ENCODE data around the gene C11orf52.

Gene C11orf52

GRCh38 chr11:111975076-111975806, 56.5 kb downstream of the C11orf52 start (continued):
- TF ChIP-seq, protein P1, sequence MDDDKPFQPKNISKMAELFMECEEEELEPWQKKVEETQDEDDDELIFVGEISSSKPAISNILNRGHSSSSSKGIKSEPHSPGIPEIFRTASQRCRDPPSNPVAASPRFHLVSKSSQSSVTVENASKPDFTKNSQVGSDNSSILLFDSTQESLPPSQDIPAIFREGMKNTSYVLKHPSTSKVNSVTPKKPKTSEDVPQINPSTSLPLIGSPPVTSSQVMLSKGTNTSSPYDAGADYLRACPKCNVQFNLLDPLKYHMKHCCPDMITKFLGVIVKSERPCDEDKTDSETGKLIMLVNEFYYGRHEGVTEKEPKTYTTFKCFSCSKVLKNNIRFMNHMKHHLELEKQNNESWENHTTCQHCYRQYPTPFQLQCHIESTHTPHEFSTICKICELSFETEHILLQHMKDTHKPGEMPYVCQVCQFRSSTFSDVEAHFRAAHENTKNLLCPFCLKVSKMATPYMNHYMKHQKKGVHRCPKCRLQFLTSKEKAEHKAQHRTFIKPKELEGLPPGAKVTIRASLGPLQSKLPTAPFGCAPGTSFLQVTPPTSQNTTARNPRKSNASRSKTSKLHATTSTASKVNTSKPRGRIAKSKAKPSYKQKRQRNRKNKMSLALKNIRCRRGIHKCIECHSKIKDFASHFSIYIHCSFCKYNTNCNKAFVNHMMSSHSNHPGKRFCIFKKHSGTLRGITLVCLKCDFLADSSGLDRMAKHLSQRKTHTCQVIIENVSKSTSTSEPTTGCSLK (tag by site-specific recombination; IDR thresholded peaks at IDR 0.05): no peak
- TF ChIP-seq ZNF664 (tag by site-specific recombination; IDR thresholded peaks at IDR 0.05) (no peak), ZNF558 (tag by site-specific recombination; IDR thresholded peaks at IDR 0.05) (no peak), HOXA7 (CRISPR knock-in tag; IDR thresholded peaks at IDR 0.05; ENCODE audit: borderline replicate concordance) (no peak), OSR2 (tag by site-specific recombination; IDR thresholded peaks at IDR 0.05) (0 out of 2 replicates have a peak, but pooled peaks have one; percentile 33), ZNF350 (tag by site-specific recombination; IDR thresholded peaks at IDR 0.05) (no peak), ZNF248 (tag by site-specific recombination; IDR thresholded peaks at IDR 0.05) (no peak), ZNF10 (tag by site-specific recombination; IDR thresholded peaks at IDR 0.05) (peak; percentile 86), ZNF768 (tag by site-specific recombination; IDR thresholded peaks at IDR 0.05) (no peak), SP3 (tag by site-specific recombination; IDR thresholded peaks at IDR 0.05) (no peak), ZNF335 (tag by site-specific recombination; conservative IDR thresholded peaks at IDR 0.05) (no peak), REPIN1 (tag by site-specific recombination; IDR thresholded peaks at IDR 0.05; ENCODE audit: low read depth) (no peak), ZFP41 (tag by site-specific recombination; IDR thresholded peaks at IDR 0.05; ENCODE audit: borderline replicate concordance) (no peak), ZNF121 (tag by site-specific recombination; IDR thresholded peaks at IDR 0.05) (no peak), PRDM6 (tag by site-specific recombination; IDR thresholded peaks at IDR 0.05) (peak; percentile 81), YY2 (tag by site-specific recombination; IDR thresholded peaks at IDR 0.05) (no peak), ZNF266 (tag by site-specific recombination; IDR thresholded peaks at IDR 0.05; ENCODE audit: low read depth) (no peak), GFI1B (tag by site-specific recombination; IDR thresholded peaks at IDR 0.05) (no peak), ZNF341 (tag by site-specific recombination; IDR thresholded peaks at IDR 0.05; ENCODE audit: low read depth) (no peak), ZBTB8A (tag by site-specific recombination; IDR thresholded peaks at IDR 0.05) (0 out of 2 replicates have a peak, but pooled peaks have one; percentile 13), KLF9 (tag by site-specific recombination; IDR thresholded peaks at IDR 0.05; ENCODE audit: low read depth) (no peak)
- TF ChIP-seq, protein P2, sequence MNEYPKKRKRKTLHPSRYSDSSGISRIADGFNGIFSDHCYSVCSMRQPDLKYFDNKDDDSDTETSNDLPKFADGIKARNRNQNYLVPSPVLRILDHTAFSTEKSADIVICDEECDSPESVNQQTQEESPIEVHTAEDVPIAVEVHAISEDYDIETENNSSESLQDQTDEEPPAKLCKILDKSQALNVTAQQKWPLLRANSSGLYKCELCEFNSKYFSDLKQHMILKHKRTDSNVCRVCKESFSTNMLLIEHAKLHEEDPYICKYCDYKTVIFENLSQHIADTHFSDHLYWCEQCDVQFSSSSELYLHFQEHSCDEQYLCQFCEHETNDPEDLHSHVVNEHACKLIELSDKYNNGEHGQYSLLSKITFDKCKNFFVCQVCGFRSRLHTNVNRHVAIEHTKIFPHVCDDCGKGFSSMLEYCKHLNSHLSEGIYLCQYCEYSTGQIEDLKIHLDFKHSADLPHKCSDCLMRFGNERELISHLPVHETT (tag by site-specific recombination; IDR thresholded peaks at IDR 0.05): no peak
- TF ChIP-seq, protein P3, sequence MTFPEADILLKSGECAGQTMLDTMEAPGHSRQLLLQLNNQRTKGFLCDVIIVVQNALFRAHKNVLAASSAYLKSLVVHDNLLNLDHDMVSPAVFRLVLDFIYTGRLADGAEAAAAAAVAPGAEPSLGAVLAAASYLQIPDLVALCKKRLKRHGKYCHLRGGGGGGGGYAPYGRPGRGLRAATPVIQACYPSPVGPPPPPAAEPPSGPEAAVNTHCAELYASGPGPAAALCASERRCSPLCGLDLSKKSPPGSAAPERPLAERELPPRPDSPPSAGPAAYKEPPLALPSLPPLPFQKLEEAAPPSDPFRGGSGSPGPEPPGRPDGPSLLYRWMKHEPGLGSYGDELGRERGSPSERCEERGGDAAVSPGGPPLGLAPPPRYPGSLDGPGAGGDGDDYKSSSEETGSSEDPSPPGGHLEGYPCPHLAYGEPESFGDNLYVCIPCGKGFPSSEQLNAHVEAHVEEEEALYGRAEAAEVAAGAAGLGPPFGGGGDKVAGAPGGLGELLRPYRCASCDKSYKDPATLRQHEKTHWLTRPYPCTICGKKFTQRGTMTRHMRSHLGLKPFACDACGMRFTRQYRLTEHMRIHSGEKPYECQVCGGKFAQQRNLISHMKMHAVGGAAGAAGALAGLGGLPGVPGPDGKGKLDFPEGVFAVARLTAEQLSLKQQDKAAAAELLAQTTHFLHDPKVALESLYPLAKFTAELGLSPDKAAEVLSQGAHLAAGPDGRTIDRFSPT (tag by site-specific recombination; IDR thresholded peaks at IDR 0.05): no peak
- TF ChIP-seq, protein P4, sequence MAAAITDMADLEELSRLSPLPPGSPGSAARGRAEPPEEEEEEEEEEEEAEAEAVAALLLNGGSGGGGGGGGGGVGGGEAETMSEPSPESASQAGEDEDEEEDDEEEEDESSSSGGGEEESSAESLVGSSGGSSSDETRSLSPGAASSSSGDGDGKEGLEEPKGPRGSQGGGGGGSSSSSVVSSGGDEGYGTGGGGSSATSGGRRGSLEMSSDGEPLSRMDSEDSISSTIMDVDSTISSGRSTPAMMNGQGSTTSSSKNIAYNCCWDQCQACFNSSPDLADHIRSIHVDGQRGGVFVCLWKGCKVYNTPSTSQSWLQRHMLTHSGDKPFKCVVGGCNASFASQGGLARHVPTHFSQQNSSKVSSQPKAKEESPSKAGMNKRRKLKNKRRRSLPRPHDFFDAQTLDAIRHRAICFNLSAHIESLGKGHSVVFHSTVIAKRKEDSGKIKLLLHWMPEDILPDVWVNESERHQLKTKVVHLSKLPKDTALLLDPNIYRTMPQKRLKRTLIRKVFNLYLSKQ (tag by site-specific recombination; IDR thresholded peaks at IDR 0.05; ENCODE audit: borderline replicate concordance): no peak
- TF ChIP-seq, protein P5, sequence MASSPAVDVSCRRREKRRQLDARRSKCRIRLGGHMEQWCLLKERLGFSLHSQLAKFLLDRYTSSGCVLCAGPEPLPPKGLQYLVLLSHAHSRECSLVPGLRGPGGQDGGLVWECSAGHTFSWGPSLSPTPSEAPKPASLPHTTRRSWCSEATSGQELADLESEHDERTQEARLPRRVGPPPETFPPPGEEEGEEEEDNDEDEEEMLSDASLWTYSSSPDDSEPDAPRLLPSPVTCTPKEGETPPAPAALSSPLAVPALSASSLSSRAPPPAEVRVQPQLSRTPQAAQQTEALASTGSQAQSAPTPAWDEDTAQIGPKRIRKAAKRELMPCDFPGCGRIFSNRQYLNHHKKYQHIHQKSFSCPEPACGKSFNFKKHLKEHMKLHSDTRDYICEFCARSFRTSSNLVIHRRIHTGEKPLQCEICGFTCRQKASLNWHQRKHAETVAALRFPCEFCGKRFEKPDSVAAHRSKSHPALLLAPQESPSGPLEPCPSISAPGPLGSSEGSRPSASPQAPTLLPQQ (tag by site-specific recombination; IDR thresholded peaks at IDR 0.05): no peak
- TF ChIP-seq, protein P6, sequence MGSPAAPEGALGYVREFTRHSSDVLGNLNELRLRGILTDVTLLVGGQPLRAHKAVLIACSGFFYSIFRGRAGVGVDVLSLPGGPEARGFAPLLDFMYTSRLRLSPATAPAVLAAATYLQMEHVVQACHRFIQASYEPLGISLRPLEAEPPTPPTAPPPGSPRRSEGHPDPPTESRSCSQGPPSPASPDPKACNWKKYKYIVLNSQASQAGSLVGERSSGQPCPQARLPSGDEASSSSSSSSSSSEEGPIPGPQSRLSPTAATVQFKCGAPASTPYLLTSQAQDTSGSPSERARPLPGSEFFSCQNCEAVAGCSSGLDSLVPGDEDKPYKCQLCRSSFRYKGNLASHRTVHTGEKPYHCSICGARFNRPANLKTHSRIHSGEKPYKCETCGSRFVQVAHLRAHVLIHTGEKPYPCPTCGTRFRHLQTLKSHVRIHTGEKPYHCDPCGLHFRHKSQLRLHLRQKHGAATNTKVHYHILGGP (tag by site-specific recombination; IDR thresholded peaks at IDR 0.05): no peak
- TF ChIP-seq, protein P7, sequence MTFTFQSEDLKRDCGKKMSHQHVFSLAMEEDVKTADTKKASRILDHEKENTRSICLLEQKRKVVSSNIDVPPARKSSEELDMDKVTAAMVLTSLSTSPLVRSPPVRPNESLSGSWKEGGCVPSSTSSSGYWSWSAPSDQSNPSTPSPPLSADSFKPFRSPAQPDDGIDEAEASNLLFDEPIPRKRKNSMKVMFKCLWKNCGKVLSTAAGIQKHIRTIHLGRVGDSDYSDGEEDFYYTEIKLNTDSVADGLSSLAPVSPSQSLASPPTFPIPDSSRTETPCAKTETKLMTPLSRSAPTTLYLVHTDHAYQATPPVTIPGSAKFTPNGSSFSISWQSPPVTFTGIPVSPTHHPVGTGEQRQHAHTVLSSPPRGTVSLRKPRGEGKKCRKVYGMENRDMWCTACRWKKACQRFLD (tag by site-specific recombination; IDR thresholded peaks at IDR 0.05): no peak

Measured in HEK293 (cell line).